IMR-90 (cell line): ENCODE data around the gene SIX2. TPM values are rescaled to one million over a fixed set of nuclear protein-coding genes. Genes with fewer than 3 reads are reported as not detected.

Source experiments
- ATAC-seq: fragments of 200-7000 bp; cut with Tn5 transposase; 2 replicates; pipeline ENCODE4 v1.9.1; 2020; ENCODE audit warnings: low read depth, mild to moderate bottlenecking, moderate library complexity
- BruUV-seq: library from RNA; stranded (reverse); fragments of 400-500 nt; replicated peaks from 2 replicates; lab custom pipeline; 2021; lab: Mats Ljungman, UMichigan
- CTCF ChIA-PET: fragments of 300-600 bp; formaldehyde crosslinking; extraction: SDS; loops from one replicate; lab custom pipeline; 2021; ENCODE audit warnings: antibody characterized with exemption; lab: Yijun Ruan, JAX
- POLR2A ChIA-PET: fragments of 300-600 bp; sonication (Branson Sonifier 250); formaldehyde crosslinking; loops from one replicate; lab custom pipeline; 2022; ENCODE audit warnings: antibody characterized with exemption; ENCODE audit not compliant: unreplicated experiment; lab: Charles Lee
- DNase-seq: peaks from one replicate; pipeline ENCODE4 v3.0.0; 2013
- H2AFZ ChIP-seq: replicated peaks from 2 replicates; pipeline ENCODE3; 2013; ENCODE audit warnings: low read length, mild to moderate bottlenecking; ENCODE audit not compliant: poor library complexity
- H2AK5ac ChIP-seq: 2 replicates; pipeline ENCODE4 v1.6.1; 2013; ENCODE audit warnings: low read depth, low read length, inconsistent platforms
- H2AK9ac ChIP-seq: replicated peaks from 2 replicates; pipeline ENCODE3; 2013; ENCODE audit warnings: mild to moderate bottlenecking, low read depth, low read length, moderate library complexity; ENCODE audit not compliant: poor library complexity
- H2BK120ac ChIP-seq: 2 replicates; pipeline ENCODE4 v1.6.1; 2013; ENCODE audit warnings: low read depth, low read length, inconsistent platforms
- H2BK15ac ChIP-seq: 3 replicates; pipeline ENCODE4 v1.6.1; 2013; ENCODE audit warnings: low read depth, low read length, inconsistent platforms
- H2BK20ac ChIP-seq: 2 replicates; pipeline ENCODE4 v1.6.1; 2013; ENCODE audit warnings: low read depth, mild to moderate bottlenecking, inconsistent platforms, low read length, moderate library complexity
- H2BK5ac ChIP-seq: 2 replicates; pipeline ENCODE4 v1.6.1; 2013; ENCODE audit warnings: mild to moderate bottlenecking, low read depth, low read length, inconsistent platforms; ENCODE audit not compliant: poor library complexity, severe bottlenecking
- H3K14ac ChIP-seq: replicated peaks from 2 replicates; pipeline ENCODE4 v1.6.1; 2013; ENCODE audit warnings: low read depth, low read length, inconsistent platforms
- H3K18ac ChIP-seq: 2 replicates; pipeline ENCODE4 v1.6.1; 2013; ENCODE audit warnings: low read depth, low read length, control low read depth
- H3K23ac ChIP-seq: 2 replicates; pipeline ENCODE4 v1.6.1; 2013; ENCODE audit warnings: low read depth, low read length, inconsistent platforms
- H3K27ac ChIP-seq: 2 replicates; pipeline ENCODE4 v1.5.1; 2013; ENCODE audit warnings: mild to moderate bottlenecking, control low read depth, low read length; ENCODE audit not compliant: insufficient read depth
- H3K27me3 ChIP-seq: 2 replicates; pipeline ENCODE4 v1.6.1; 2013; ENCODE audit warnings: low read length; ENCODE audit not compliant: control insufficient read depth, insufficient read depth
- H3K36me3 ChIP-seq: 2 replicates; pipeline ENCODE4 v1.6.1; 2013; ENCODE audit warnings: low read length, mixed read lengths; ENCODE audit not compliant: control insufficient read depth, insufficient read depth
- H3K4ac ChIP-seq: 2 replicates; pipeline ENCODE4 v1.6.1; 2013; ENCODE audit warnings: low read depth, low read length, inconsistent platforms
- H3K4me1 ChIP-seq: 2 replicates; pipeline ENCODE4 v1.6.1; 2013; ENCODE audit warnings: low read length, mixed read lengths; ENCODE audit not compliant: control insufficient read depth, insufficient read depth
- H3K4me2 ChIP-seq: 2 replicates; pipeline ENCODE4 v1.6.1; 2013; ENCODE audit warnings: low read depth, mild to moderate bottlenecking, control low read depth, low read length, moderate library complexity
- H3K4me3 ChIP-seq: 2 replicates; pipeline ENCODE4 v1.5.1; 2013; ENCODE audit warnings: low read depth, mild to moderate bottlenecking, control low read depth, low read length, moderate library complexity; ENCODE audit not compliant: insufficient read depth
- H3K56ac ChIP-seq: 2 replicates; pipeline ENCODE4 v1.6.1; 2013; ENCODE audit warnings: low read length, inconsistent platforms; ENCODE audit not compliant: insufficient read depth; ENCODE audit errors: extremely low read depth
- H3K79me1 ChIP-seq, 2 experiments: 2 replicates each; pipeline ENCODE4 v1.6.1; 2013; ENCODE audit warnings: low read length in 2 of 2, inconsistent platforms in 1 of 2, low read depth in 1 of 2
- H3K9ac ChIP-seq: 2 replicates; pipeline ENCODE4 v1.6.1; 2013; ENCODE audit warnings: low read depth, low read length, control low read depth
- H3K9me1 ChIP-seq: 2 replicates; pipeline ENCODE4 v1.6.1; 2013; ENCODE audit warnings: low read length, inconsistent platforms; ENCODE audit not compliant: insufficient read depth
- H3K9me3 ChIP-seq: 2 replicates; pipeline ENCODE4 v1.6.1; 2013; ENCODE audit warnings: low read length; ENCODE audit not compliant: control insufficient read depth, insufficient read depth
- H4K20me1 ChIP-seq: 2 replicates; pipeline ENCODE4 v1.6.1; 2013; ENCODE audit warnings: low read length, inconsistent platforms; ENCODE audit not compliant: insufficient read depth
- H4K5ac ChIP-seq: 2 replicates; pipeline ENCODE4 v1.6.1; 2013; ENCODE audit warnings: mild to moderate bottlenecking, low read depth, low read length, control low read depth
- H4K8ac ChIP-seq, 2 experiments: 2 replicates each; pipeline ENCODE4 v1.6.1; 2013; ENCODE audit warnings: low read depth in 2 of 2, low read length in 2 of 2, control low read depth in 1 of 2, inconsistent platforms in 1 of 2
- H4K91ac ChIP-seq: 2 replicates; pipeline ENCODE4 v1.6.1; 2013; ENCODE audit warnings: low read depth, low read length, inconsistent platforms; ENCODE audit not compliant: insufficient read depth
- BHLHE40 ChIP-seq: fragments of 150-350 bp; IDR thresholded peaks from 2 replicates; pipeline ENCODE4 v1.6.1; 2016; ENCODE audit warnings: mild to moderate bottlenecking, low read depth, low read length
- MAFK ChIP-seq: IDR thresholded peaks from 2 replicates; pipeline ENCODE4 v1.6.1; 2012; ENCODE audit warnings: low read depth, low read length, improper control_type of control experiment
- RCOR1 ChIP-seq: IDR thresholded peaks from 2 replicates; pipeline ENCODE4 v1.6.1; 2012; ENCODE audit warnings: mild to moderate bottlenecking, low read length, improper control_type of control experiment; ENCODE audit not compliant: insufficient replicate concordance
- RFX5 ChIP-seq: IDR thresholded peaks from 2 replicates; pipeline ENCODE4 v1.8.0; 2012; ENCODE audit warnings: low read depth, mild to moderate bottlenecking, low read length, moderate library complexity
- USF2 ChIP-seq: fragments of 150-350 bp; IDR thresholded peaks from 2 replicates; pipeline ENCODE4 v1.6.1; 2017; ENCODE audit warnings: mild to moderate bottlenecking, antibody characterized with exemption, low read length, low read depth
- WGBS, 2 experiments: methylation state at CpG; one replicate each; pipeline versions ENCODE4 v1.1.5 to v1.1.7; 2013; ENCODE audit warnings: missing lambda C conversion rate in 2 of 2; ENCODE audit not compliant: insufficient read length in 1 of 2; ENCODE audit errors: extremely low coverage in 2 of 2; 5-methylcytosine and 5-hydroxymethylcytosine counted together
- dilution Hi-C: fragments of 300-500 bp; cut with HindIII; formaldehyde crosslinking; loops from one replicate; pipeline ENCODE4 v1.14.3; 2018; ENCODE audit warnings: low sequenced_read_pairs; ENCODE audit not compliant: unreplicated experiment
- in situ Hi-C: fragments of 300-500 bp; cut with MboI; formaldehyde crosslinking; loops from 3 replicates; pipeline ENCODE4 v1.14.3; 2019; ENCODE audit warnings: low sequenced_read_pairs, inconsistent platforms, mixed read lengths
- intact Hi-C: fragments of 100-400 bp; cut with micrococcal nuclease; formaldehyde crosslinking; loops from 2 replicates; pipeline ENCODE4 v1.10.0; 2022
- polyA plus RNA-seq, 3 experiments: library from polyadenylated mRNA; depleted of rRNA; stranded (reverse); fragments of >200 nt; gene quantifications; 2 replicates each; pipeline ENCODE4 v1.2.3, GENCODE V29; 2012; ENCODE audit warnings: low replicate concordance in 1 of 3
- total RNA-seq: library from RNA; depleted of rRNA; stranded (reverse); fragments of >200 nt; gene quantifications from 2 replicates; pipeline ENCODE4 v1.2.3, GENCODE V29; 2012

The SIX2 gene
- total and polyA plus RNA-seq, 2 of the 4 experiments (the other 2 are of a cell fraction), result not detected

- Histone ChIP-seq H2BK15ac (no peak overlapping the region), H4K91ac (no peak overlapping the region), H2BK20ac (no peak overlapping the region), H3K23ac (no peak overlapping the region), H2BK120ac (no peak overlapping the region), H3K79me1 (no peaks in the 10 kb centered on the region), H2BK5ac (no peak overlapping the region), H3K27me3 (peaks cover 31% of the 10 kb centered on the region), H3K4me3 (no peak overlapping the region), H3K4me1 (no peaks in the 10 kb centered on the region), H2AK9ac (no peak overlapping the region), H3K9ac (no peak overlapping the region), H3K4ac (no peak overlapping the region), H3K14ac (no peak overlapping the region), H3K9me1 (no peaks in the 10 kb centered on the region), H3K4me2 (no peak overlapping the region), H4K8ac (no peak overlapping the region), H4K5ac (no peak overlapping the region), H4K20me1 (no peaks in the 10 kb centered on the region), H2AK5ac (no peak overlapping the region), H3K18ac (no peak overlapping the region), H3K27ac (no peak overlapping the region), H3K9me3 (no peaks in the 10 kb centered on the region), H3K56ac (no peak overlapping the region), H3K36me3 (no peaks in the 10 kb centered on the region), H2AFZ (no peak overlapping the region)
- intact Hi-C loops (no loop called here), in situ Hi-C loops (no loop called here), dilution Hi-C loops (no loop called here)
- DNase-seq, result no peak
- ChIA-PET POLR2A (no interaction called here), CTCF (no interaction called here)
- BruUV-seq, result no TSS peak
- no peak for ATAC-seq
- no CpG with 5 or more reads among the region's 8 CpGs for WGBS, 2 experiments
- TF ChIP-seq MAFK, result no peak
- no peak for TF ChIP-seq USF2
- TF ChIP-seq RCOR1, result no peak
- no peak for TF ChIP-seq BHLHE40
- TF ChIP-seq RFX5, result no peak
Observed at GRCh38 chr2:45053966-45054365, 44.7 kb upstream of the SIX2 start.
